GM21515 (cell line): ENCODE data around the gene MYB.
"Not testable (repeated sequence)": the region's sequence is repeated elsewhere in the genome, so short reads cannot be mapped to it uniquely, and the experiment has no call there.

Source experiments
- ATAC-seq: cut with Tn5 transposase; IDR thresholded peaks from one replicate; pipeline ENCODE4 v1.9.1; 2021; ENCODE audit not compliant: unreplicated experiment

The MYB gene

GRCh38 chr6:135162678-135163439 is 18.2 kb upstream of the MYB start:
- ATAC-seq, result no peak

- peak; percentile 69 for ATAC-seq
Measured at GRCh38 chr6:135163440-135163738, 17.7 kb upstream of the MYB start.

- ATAC-seq, result not testable (repeated sequence)
Measured at GRCh38 chr6:135164387-135164786, 16.7 kb upstream of the MYB start.

GRCh38 chr6:135165031-135165430 is 16.1 kb upstream of the MYB start:
- ATAC-seq, result no peak

GRCh38 chr6:135166515-135166914 is 14.6 kb upstream of the MYB start:
- ATAC-seq, result no peak

- ATAC-seq, result no peak
Measured at GRCh38 chr6:135167617-135168016, 13.5 kb upstream of the MYB start.

- no peak for ATAC-seq
Measured at GRCh38 chr6:135168766-135169165, 12.3 kb upstream of the MYB start.

GRCh38 chr6:135170238-135170637 is 10.9 kb upstream of the MYB start:
- ATAC-seq, result no peak

GRCh38 chr6:135170849-135171248 is 10.3 kb upstream of the MYB start:
- no peak for ATAC-seq

- no peak for ATAC-seq
Measured at GRCh38 chr6:135173242-135173988, 7.7 kb upstream of the MYB start.

- ATAC-seq, result no peak
Measured at GRCh38 chr6:135173989-135174484, 7.1 kb upstream of the MYB start.

GRCh38 chr6:135176058-135176457 is 5.0 kb upstream of the MYB start:
- ATAC-seq, result no peak

GRCh38 chr6:135176464-135176863 is 4.6 kb upstream of the MYB start:
- no peak for ATAC-seq

GRCh38 chr6:135179372-135179771 is 1.7 kb upstream of the MYB start:
- ATAC-seq, result no peak

GRCh38 chr6:135179920-135180541 is 1.1 kb upstream of the MYB start:
- ATAC-seq, result no peak

- ATAC-seq, result peak; percentile 0
Measured at GRCh38 chr6:135181333-135182070, 394 bp downstream of the MYB start.

- peak; percentile 10 for ATAC-seq
Measured at GRCh38 chr6:135182071-135183001, 1.2 kb downstream of the MYB start.

- peak; percentile 38 for ATAC-seq
Measured at GRCh38 chr6:135183002-135183531, 2.0 kb downstream of the MYB start.

- ATAC-seq, result peak; percentile 36
Measured at GRCh38 chr6:135183532-135184440, 2.7 kb downstream of the MYB start.
